NCI-H2227 treated with DMSO at 0.1 percent for 48 hours (cell line): ENCODE measurements around the gene IL4R.
"Not testable (repeated sequence)": the region's sequence is repeated elsewhere in the genome, so short reads cannot be mapped to it uniquely, and the experiment has no call there.

Experiments
- DNase-seq: peaks from one replicate; lab custom pipeline; 2025; lab: John Stamatoyannopoulos, UW

Gene IL4R

GRCh38 chr16:27381974-27382855 is 68.4 kb downstream of the IL4R start:
- no peak for DNase-seq

GRCh38 chr16:27383556-27384243 is 69.9 kb downstream of the IL4R start:
- no peak for DNase-seq

- DNase-seq = no peak
Observed at GRCh38 chr16:27384425-27384824, 70.7 kb downstream of the IL4R start.

GRCh38 chr16:27385398-27385797 is 71.6 kb downstream of the IL4R start:
- DNase-seq = no peak

- DNase-seq = no peak
Observed at GRCh38 chr16:27386674-27387073, 72.9 kb downstream of the IL4R start.

- DNase-seq = no peak
Observed at GRCh38 chr16:27387724-27388123, 74.0 kb downstream of the IL4R start.

- DNase-seq = no peak
Observed at GRCh38 chr16:27389272-27389961, 75.6 kb downstream of the IL4R start.

GRCh38 chr16:27390151-27390550 is 76.4 kb downstream of the IL4R start:
- DNase-seq = no peak

- DNase-seq = no peak
Observed at GRCh38 chr16:27392671-27393070, 78.9 kb downstream of the IL4R start.

GRCh38 chr16:27394516-27394915 is 80.7 kb downstream of the IL4R start:
- no peak for DNase-seq

GRCh38 chr16:27398341-27398893 is 84.6 kb downstream of the IL4R start:
- not testable (repeated sequence) for DNase-seq

GRCh38 chr16:27398894-27399853 is 85.4 kb downstream of the IL4R start:
- DNase-seq = no peak

GRCh38 chr16:27399969-27400368 is 86.2 kb downstream of the IL4R start:
- DNase-seq = no peak

GRCh38 chr16:27400751-27401620 is 87.2 kb downstream of the IL4R start:
- DNase-seq = no peak

GRCh38 chr16:27401768-27402568 is 88.2 kb downstream of the IL4R start, which contains the start of gene IL21R:
IL21R (plus strand) TSS chr16:27402174; CDS start chr16:27430072, 27,898 bp downstream.
- DNase-seq = peak; percentile 4

GRCh38 chr16:27402569-27402963 is 88.8 kb downstream of the IL4R start:
- DNase-seq = no peak

- no peak for DNase-seq
Observed at GRCh38 chr16:27402964-27403600, 89.3 kb downstream of the IL4R start.

- DNase-seq = no peak
Observed at GRCh38 chr16:27403601-27403992, 89.8 kb downstream of the IL4R start.
